Choroid plexus epithelial cell (primary cell): ENCODE results near the gene SLCO4C1.

Experiments
- DNase-seq: peaks from one replicate; pipeline ENCODE4 v3.0.0-alpha.2; 2010; ENCODE audit warnings: low read depth
- H3K4me3 ChIP-seq: 2 replicates; pipeline ENCODE4 v1.5.1; 2011; ENCODE audit warnings: low read depth, mild to moderate bottlenecking, control low read depth, low read length, moderate library complexity
- TF ChIP-seq, protein P1 (sequence below): conservative IDR thresholded peaks from 2 replicates; pipeline ENCODE4 v1.5.1; 2011; ENCODE audit warnings: low read depth, mild to moderate bottlenecking, control low read depth, inconsistent platforms, low read length, moderate library complexity

SLCO4C1 gene

DNA sequence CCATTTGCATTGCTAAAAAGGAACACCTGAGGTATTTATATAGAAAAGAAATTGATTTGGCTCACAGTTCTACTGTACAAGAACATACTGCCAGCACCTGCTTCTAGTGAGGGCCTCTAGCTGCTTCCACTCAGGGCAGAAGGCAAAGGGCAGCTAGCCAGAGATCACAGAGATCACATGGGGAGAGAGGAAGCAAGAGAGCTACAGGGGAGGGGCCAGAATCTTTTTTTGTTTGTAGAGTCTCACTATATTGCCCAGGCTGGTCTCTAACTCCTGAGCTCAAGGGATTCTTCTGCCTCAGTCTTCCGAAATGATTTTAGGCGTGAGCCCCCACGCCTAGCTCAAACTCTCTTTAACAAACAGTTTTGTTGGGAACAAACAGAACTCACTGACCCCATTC is 6.1 kb downstream of the SLCO4C1 start:
- no peak for DNase-seq
- TF ChIP-seq, protein P1, sequence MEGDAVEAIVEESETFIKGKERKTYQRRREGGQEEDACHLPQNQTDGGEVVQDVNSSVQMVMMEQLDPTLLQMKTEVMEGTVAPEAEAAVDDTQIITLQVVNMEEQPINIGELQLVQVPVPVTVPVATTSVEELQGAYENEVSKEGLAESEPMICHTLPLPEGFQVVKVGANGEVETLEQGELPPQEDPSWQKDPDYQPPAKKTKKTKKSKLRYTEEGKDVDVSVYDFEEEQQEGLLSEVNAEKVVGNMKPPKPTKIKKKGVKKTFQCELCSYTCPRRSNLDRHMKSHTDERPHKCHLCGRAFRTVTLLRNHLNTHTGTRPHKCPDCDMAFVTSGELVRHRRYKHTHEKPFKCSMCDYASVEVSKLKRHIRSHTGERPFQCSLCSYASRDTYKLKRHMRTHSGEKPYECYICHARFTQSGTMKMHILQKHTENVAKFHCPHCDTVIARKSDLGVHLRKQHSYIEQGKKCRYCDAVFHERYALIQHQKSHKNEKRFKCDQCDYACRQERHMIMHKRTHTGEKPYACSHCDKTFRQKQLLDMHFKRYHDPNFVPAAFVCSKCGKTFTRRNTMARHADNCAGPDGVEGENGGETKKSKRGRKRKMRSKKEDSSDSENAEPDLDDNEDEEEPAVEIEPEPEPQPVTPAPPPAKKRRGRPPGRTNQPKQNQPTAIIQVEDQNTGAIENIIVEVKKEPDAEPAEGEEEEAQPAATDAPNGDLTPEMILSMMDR, result no peak
- no peak overlapping the region for H3K4me3 ChIP-seq

DNA sequence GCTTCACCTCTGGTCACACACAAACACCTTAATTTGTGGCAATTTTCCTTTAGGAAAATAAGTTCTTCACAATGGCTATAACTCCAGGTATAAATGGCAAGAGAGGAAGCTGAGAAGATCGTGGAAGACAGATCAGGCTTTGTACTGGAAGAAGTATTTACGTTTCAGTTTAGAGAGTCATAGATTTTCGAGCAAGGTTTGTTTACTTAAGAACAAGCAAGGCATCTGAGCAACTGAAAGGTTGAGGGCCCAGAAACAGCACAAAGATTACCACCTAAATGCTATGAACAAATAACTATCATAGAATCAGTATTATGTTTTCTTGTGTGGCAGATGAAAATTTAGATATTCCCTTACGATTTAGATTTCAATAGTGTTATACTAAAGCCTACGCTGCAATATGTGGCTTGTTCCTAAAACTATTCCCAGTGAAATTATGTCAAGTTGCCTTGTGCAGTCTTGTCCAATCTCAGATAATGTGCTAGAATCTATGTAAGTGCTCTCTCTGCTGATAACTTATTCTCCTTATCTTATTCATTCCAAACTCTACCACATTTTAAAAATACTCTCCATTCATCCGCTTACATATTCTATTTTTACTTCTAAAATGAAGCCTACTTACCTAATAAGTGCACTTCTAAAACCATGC is 6.7 kb downstream of the SLCO4C1 start:
- H3K4me3 ChIP-seq, result no peak overlapping the region
- peak; percentile 2 for DNase-seq
- TF ChIP-seq, protein P1, result no peak

DNA sequence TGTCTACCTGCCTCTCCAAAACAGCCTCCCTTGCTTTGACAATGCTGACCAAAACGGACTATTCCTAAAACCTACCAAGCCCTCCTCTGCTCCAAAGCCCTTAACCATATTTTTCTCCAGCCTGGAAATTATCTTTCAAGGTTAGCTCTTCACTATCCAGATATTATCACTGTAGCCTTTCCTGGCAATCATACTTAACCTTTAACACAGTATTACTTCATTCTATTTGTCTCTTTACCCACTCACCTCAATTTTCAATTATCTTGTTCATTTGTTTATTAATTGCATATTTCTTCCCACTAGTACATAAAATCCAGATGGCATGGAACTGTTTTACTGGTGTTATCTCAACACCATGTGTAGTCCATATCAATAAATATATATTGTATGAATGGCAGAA is 7.5 kb downstream of the SLCO4C1 start:
- H3K4me3 ChIP-seq, result no peak overlapping the region
- TF ChIP-seq, protein P1, result no peak
- DNase-seq, result no peak

DNA sequence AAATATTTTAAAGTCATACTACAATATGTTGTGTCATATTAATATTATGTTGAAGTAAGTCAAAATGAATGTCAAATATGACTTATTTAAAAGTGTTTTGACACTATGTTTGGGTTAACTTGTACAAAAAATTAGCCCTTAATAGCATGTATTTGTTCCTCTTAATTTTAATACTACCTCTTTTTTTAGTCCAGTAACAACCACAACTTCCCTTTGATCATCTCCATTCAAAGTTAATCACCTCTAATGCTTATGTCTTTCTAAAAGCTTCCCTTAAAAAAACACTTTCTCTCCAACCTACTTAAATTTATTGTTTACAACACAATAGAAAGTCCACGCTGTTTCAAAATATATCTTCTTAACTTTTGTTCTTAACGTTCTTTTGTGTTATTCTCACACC is 9.6 kb downstream of the SLCO4C1 start:
- TF ChIP-seq, protein P1, result no peak
- no peak overlapping the region for H3K4me3 ChIP-seq
- no peak for DNase-seq

DNA sequence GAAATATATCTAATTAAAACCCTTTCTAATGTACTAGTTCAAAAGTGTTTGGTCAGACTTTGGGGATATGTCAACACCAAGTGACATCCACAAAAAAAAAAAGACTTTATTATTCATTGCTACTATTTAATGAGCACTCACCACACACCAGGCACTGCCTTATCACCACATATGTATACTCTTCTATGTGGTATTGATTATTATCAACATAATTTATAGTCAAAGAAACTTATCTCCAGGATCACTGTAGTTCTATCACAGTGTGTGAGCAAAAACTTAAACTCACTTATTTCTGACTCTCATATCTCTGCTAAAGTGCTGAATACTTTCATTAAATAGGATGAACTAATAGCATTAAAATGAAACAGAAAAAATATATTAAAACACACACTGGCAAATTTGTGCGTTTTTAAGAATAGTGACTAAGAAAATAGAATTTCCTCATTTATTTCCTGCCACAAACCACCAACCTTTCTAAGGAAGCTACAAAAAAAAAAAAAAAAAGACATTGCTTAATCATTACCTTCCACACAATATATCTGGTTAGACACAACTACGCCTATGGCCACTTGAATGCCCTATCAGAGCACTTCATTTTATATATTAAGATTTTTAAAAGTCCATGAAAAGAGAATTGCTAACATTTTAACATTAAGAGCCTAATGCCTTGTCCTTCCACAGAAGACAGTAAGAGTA is 12.8 kb downstream of the SLCO4C1 start:
- H3K4me3 ChIP-seq, result no peak overlapping the region
- TF ChIP-seq, protein P1, result no peak
- DNase-seq, result no peak

DNA sequence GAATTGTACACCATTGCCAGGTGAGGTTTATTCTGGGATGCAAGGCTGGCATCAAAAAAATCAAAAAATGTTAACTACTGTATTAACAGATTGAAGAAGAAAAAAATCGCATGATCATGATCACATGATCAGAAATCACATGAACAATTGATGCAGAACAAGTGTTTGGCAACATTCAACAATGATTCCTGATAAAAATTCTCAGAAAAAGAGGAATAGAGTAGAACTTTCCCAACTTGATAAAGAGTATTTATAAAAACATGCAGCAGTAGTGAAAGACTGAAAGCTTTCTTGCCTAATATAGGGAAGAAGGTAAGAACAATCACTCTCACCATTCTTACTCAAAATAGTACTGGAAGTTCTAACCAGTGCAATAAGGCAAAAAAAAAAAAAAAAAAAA is 16.4 kb downstream of the SLCO4C1 start:
- no peak for DNase-seq
- no peak overlapping the region for H3K4me3 ChIP-seq
- TF ChIP-seq, protein P1, result no peak

DNA sequence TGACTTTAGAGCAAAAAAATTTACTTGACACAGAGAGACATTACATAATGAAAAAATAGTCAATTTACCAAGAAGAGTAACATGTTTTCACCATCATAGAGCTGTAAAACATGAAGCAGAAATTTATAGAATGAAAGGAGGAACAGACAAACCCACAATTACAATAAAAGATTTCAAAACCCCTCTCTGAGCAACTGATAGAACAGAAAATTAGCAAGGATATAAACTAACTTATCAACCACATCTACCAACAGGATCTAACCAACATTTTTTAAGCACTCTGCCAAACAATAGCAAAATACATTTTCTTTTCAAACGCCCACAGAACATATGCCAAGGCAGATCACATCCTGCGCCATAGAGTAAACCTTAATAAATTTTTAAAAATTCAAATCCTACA is 17.9 kb downstream of the SLCO4C1 start:
- no peak overlapping the region for H3K4me3 ChIP-seq
- DNase-seq, result no peak
- TF ChIP-seq, protein P1, result no peak
